ENCODE measurements around the gene IDUA.

IDUA gene

DNA sequence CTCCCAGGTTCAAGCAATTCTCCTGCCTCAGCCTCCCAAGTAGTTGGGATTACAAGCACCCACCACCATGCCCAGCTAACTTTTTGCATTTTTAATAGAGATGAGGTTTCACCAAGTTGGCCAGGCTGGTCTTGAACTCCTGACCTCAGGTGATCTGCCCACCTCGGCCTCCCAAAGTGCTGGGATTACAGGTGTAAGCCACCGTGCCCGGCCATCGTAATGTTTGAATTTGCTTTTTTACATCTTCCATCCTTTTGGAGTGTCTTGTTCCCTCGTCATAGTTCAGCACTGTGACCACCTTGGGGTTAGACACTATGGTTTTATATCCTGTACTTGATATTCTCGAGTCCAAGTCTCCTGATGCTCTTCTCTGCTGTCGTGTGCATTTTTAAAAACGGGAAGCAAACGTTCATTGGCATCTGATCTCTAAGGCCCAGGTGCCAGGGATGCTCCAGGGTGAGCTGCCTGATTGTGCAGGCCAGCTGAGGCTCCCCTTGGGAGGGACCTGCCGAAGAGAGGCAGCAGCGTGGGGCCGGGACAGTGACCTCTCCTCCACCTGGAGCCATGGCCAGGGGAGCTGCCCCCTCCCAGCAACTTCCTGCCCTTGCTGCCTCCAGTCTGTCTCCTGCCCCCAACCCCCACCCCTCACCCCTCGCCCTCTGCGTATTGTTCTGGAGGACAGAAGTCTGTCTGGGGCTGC, 30.2 kb upstream of the IDUA start:
- DNase-seq (ENCODE audit: low read depth), result no peak

DNA sequence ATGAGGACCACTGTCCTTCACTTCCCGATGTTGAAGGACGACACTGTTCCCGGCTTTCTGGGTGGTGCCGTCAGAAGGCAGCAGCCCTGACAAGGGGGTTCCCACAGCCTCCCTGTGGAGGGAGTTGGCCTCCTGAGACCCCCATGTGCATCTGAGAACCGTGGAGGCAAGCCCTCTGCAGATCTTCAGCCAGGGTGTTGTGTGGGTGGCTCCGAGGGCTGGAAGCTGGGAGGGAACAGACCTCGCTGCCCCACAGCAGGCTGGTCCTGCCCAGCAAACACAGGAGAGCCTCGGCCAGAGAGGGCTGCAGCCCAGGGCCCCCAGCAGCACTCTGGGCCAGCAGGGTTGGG, 29.6 kb upstream of the IDUA start:
- DNase-seq (ENCODE audit: low read depth), result no peak

DNA sequence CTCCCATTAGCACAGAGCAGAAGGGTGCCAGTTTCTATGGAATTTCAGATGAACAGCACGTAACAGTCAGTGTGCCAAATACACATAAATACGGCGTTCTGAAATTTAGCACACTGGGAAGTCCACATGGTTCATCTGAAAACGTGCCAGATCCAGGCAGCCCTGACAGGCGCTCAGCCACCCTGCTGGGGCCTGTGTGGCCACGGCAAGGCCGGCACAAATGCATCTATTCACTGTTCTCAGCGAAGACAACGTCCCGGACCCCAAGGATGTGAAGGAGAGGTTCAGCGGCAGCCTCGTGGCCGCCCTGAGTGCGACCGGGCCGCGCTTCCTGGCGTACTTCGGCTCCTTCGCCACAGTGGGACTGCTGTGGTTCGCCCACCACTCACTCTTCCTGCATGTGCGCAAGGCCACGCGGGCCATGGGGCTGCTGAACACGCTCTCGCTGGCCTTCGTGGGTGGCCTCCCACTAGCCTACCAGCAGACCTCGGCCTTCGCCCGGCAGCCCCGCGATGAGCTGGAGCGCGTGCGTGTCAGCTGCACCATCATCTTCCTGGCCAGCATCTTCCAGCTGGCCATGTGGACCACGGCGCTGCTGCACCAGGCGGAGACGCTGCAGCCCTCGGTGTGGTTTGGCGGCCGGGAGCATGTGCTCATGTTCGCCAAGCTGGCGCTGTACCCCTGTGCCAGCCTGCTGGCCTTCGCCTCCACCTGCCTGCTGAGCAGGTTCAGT, 29.1 kb upstream of the IDUA start:
- DNase-seq (ENCODE audit: low read depth), result no peak

DNA sequence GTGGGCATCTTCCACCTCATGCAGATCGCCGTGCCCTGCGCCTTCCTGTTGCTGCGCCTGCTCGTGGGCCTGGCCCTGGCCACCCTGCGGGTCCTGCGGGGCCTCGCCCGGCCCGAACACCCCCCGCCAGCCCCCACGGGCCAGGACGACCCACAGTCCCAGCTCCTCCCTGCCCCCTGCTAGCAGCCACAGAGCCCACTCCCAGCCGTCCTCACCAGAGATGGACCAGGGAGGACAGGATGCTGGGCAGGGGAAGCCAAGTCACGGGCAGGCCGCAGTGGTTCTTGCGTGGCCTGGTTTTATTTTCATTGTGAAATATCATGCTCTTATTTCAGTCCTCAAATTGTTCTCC, 28.6 kb upstream of the IDUA start:
- DNase-seq (ENCODE audit: low read depth), result no peak

DNA sequence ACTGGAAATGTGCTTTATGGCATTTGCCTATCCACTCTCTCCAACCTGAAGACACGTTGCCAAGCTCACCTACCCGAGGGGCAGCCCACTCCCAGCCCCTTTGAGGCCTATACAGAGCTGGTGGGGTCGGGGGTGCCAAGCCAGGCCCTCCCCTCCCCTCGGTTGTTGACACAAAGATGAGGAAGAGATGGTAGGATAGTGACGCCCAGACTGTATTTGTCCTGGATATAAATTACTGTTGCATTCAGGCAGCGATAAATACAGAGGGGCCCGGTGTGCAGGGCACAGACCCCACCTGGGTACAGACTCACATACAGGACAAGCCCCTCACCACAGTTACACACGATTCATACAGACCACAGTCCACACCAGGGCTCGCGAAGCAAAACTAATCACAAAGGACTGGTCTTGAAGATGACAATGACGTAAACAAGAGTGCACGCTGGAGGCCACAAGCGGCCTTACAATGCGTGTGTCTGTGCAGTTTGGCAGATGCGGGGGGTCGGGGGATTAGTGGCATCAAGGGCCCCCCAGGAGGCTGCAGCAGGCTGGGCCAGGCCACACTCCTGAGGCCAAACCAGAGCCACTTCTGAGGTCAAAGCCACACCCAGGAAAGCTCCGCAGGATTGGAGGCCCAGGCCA, 28.0 kb upstream of the IDUA start:
- DNase-seq (ENCODE audit: low read depth), result no peak

DNA sequence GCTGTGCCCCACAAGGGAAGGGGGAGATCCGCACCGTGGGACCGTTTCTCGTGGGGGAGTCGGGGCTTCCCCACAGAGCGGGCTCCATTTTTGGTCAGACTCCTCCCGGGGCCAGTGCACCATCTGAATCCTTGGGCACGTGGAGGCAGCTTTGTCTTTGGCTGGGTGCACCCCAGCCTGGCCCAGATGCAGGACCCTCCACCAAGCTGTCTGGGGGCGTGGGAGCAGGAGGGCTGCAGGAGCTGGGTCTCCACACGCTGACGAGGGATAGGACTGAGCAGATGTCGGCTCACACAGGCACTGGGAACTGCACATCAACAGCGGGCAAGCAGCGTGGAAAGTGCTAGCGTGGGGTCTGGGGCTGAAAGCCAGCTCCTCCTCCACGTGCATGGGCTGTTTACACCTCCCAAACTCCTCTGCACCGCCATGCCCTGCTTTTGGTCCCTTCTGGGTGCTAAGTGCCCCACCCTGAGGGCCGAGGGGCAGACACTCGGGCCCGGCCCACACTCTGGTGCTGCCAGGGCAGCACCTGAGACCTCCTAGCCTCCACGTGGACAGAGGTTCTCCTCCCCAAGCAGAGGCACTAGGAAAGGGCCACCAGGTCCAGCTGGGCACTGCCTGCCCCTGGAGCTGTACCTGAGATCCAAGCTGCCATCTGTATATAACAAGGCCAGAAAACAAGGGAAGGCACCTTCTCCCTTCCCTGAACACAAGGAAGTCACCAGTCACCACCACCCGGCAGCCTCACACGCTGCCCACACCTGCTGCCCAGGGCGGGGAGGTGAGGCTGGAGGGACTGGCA, 27.3 kb upstream of the IDUA start:
- DNase-seq (ENCODE audit: low read depth), result no peak

DNA sequence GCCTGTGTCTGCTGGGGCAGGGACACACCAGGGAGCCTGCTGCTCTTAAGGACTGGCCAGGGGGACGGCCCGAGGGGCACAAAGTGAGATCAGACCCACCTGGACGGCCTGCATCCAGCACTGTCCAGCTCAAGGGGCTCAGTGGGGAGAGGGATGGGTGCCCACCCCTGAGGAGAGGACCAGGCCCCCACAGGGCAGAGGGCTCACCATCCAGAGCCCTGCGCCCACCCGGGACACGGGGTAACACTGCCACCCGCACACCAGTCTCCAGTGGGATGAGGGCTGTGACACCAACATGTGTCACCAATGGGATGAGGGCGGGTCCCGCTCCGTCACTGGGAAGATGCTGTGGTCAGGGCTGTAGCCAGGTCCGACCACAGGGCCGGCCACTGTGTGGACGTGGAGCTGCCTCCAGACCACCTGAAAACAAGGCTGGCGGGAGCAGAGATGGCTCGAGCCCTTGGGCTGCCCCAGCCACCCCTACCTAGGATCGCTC, 26.7 kb upstream of the IDUA start:
- no peak for DNase-seq (ENCODE audit: low read depth)

DNA sequence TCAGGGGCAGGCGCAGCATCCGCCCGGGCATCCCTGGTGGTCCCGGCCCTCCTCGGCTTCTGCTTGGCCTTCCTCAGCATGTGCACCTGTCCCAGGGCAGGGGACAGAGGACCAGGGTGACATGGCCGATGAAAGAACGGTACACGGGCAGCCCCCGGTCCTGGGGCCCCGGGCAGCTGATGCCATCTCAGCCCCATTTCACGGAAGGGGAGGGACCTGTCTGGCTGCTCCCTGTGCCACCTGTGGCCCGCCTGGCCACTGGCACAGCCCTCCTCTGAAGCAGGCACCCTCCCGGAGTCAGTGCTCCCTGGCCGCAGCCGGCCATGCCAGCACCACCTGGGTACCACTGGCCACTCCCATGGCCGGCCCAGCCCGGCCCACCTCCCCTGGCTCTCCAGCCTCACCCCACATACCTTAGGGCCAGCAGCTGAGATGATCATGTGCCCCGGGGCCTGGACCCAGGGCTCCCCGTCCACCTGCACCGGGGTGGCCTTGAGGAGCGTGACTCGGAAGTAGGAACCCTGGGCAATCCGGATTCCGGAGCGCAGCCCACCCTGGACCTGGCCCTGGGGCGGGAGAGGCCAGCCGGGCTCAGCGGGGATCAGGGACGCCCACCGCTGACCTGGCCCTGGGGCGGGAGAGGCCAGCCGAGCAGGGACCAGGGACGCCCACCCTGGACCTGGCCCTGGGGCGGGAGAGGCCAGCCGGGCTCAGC, 26.1 kb upstream of the IDUA start:
- DNase-seq (ENCODE audit: low read depth), result no peak

DNA sequence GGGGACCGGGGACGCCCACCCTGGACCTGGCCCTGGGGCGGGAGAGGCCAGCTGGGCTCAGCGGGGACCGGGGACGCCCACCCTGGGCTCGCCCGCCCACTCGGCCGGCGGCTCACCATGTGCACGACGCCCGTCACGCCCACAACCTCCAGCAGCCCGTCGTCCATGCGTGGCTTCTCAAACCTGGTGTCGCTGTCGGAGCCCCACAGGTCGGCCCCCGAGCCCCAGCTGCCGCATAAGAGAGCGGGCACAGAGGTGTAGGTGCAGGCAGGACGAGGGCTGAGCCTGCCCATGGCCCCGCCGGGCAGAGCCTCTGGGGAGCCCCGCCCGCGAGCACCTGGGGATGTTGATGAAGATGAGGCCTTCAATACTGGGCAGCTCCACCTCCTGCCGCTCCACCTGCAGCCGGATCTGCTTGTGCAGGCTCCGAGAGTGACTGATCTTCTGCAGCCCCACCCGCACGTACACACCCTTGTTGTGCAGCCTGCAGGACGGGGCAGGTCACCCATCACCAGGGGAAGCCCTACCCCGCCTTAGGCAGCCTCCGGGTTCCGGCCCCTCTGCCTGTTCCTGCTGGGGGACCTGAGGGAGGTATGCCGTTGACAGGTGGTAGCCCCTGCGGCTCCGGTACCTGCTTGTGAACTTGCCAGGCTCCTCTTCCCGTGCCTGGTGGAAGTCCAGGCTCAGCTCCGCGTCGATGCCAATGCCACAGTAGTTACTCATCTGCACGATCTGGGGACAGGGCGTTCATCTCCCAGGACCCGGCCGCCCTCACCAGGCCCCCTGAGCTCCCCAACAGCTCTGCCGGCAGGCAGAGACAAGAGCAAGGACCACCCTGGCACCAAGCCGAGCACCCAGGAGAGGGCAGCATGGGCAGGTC, 25.3 kb upstream of the IDUA start:
- DNase-seq (ENCODE audit: low read depth), result no peak

DNA sequence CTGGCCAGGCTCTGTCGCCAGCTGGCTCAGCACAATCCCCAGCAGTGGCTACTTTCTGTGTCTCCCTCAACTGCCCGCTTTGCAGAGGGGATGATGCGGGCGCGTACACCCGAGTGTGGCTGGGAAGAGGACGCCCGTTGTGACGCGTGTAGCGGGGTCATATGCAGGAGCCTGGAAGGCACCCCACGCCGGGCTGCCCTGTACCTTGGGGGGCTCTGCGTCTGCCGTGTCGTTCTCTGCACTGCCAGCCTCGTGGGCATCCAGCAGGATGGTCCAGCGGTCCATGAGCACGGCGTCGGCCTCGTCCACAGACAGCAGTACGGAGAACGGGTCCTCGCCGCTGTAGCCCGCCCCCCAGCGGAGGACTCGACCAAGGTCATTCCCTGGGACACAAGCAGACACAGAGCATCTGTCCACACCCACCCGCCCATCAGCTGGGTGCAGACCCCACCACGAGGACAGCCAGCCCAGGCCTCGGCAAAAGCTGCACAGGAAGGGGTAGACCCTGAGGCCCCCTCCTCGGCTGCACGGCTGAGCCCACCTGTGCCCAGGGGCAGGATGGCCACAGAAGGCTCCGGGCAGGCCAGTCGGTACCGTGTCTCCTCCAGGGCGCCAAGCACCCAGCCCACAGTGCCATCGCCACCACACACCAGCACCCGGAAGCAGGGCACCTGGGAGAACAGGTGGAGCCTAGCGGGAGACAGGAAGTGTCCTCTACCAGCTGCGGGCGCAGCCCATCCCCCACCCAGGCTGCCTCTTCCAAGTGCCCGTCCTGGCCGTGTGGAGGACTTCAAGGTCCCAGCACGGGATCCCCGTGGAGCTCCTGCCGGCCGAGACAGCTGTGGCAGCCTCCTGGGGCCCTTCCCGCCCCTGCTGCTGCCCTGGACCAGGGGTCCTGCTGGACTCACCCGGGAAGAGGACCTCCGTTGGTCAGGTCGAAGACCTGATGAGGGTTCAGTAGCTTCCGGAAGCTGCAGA, 24.3 kb upstream of the IDUA start:
- DNase-seq (ENCODE audit: low read depth), result no peak

DNA sequence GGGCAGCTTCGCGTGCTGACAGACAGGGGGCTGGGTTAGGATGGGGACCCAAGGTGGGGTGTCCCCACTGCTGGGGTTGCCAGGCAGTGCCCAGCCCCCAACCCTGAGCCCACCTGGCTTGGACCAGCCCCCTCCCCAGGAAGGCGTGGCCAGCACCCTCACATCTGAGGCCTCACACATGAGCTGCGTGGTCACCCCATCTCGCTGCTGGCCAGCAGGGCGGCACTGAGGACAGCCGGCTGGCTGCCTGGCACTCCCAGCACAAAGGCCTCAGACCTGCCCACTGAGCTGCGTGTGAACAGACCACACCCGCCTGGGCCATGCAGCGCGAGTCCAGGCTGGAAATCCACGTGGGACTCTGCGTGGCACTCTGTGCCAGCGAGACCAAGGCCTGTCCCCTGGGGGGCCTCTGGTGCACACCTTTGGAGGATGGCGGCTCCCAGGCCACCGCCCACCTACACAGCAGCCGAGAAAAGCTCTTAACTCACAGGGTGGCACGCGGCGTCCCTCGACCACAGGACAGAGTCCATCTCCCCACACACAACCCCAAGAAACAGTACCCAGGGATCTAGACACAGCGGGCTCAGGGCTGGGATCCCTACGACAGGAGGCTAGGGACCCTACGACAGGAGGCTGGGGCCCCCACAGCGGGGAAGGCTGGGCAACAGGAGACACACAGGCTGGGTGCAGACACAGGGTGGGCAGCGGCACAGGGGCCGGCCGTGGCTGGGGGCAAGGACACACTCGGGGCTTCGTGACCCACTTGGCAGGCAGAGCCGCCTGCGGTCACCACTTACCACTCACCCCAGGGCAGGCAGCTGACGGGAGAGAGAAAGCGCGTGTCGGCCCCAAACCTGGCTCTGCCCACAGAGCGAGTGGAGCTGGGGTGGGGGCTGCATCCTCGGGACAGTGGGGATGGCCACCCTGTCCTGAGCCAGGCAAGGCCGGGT, 23.3 kb upstream of the IDUA start:
- no peak for DNase-seq (ENCODE audit: low read depth)

DNA sequence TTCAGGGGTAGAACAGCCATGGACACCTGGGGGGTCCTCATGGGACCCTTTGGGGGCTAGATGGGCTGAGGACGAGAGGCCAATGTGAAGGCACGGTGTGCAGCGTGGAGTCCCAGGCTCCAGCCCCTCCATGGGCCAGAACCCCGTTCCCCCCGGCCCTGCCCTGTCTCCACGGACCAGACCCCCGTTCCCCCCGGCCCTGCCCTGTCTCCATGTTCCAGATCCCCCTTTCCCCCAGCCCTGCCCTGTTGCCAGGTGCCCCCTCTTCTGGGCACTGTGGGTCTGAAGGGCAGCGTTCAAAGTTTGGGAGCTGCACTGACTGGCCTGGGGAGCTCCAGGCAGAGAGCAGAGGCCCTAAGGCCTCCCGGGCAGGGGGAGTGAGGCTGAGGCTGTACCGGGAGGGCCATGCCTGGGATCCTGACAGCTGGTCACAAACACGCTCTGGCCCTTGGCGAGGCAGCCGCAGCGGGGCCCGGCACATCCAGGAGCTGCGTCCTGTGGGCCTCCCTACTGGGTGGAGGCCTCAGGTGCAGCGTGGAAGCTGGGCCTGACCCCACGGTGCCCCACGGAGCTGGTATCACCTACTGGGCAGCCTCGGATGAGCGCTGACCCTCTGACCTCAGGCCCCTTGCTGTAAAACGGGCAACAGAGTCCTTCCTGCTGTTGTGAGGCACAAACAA, 22.4 kb upstream of the IDUA start:
- DNase-seq (ENCODE audit: low read depth), result no peak

DNA sequence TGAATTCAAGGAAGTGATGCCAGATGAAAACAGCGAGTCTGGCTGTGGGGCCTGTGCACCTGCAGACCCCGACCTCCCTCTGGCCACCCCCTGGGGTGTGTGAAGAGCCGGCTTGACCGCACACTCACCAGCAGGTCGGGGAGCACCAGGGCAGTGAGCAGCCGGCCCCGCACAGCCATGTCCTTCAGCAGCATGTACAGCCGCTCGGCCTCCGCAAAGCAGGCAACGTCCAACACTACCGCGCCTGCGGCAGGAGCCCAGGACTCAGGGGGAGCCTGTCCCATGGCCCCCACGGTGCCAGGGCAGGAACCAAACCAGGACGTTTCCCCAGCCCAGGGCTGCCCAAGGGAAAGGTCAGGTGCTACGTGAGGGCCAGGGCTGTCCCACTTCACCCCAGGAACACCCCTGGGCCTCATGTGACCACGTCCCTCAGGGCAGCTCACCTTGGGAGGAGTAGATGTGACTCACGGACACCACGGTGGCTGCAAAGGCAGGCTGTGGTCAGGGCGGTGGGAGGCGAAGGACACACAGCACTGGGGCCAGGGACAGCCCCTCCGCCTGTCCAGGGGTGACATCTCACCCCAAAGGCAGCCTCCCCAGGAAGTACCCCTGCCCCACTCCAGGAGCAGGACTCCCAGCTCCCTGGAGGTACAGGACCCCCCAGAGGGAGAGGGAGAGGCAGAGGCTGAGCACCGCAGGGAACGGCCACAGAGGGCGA, 21.6 kb upstream of the IDUA start:
- no peak for DNase-seq (ENCODE audit: low read depth)

DNA sequence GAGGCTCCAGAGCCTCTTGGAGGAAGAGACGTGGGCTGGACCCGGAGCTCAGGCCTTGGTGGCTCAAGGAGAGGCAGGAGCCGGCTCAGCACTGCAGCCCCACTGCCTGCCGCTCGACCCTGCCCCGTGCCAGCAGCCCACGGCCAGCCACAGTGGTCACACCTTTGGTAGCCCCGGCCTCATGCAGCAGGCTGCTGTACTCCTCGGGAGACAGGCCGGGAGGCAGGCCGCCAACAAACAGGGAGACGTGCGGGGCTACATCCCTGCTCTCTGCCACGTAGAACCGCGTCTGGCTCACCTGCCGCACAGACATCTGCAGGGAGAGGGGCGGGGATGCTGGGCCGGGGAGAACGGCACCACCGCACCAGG, 21.1 kb upstream of the IDUA start:
- DNase-seq (ENCODE audit: low read depth), result no peak

DNA sequence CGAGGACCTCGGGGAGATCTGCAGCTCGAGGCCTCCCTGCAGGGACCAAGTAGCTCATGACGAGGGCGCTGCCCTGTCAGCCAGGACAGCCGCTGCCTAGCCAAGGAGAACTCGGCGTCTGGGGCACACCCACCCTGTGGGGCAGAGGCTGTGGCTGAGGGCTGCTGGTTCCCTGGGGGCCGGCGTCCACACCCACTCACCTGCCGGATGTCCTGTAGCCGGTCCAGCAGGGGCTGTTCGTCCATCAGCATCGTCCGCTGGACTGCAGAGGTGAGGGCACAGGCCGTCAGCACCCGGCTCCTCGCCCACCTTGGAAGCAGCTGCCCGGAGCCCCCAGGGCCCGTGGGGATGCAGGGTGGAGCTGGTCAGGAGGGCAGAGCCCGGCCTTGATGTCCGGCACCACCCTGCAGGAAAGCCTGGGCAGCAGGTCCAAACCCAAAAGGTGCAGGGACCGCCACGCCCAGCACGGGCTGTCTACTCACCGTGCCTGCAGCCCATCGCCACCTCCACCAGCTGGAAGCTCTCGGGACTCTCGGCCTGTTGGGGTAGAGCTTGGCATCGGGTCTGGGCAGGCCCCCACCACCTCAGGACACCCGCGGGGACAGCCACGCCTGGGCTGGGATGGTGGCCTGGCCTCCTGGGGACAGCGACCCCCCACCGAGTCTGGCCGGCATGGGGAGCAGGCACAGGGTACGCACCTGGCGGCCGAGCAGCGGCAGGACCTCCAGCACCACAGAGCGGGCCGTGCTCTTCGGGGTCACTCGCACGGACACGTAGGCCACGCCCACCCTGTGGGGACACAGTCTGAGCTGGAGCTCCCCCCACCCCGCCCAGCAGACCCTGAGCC, 20.4 kb upstream of the IDUA start:
- no peak for DNase-seq (ENCODE audit: low read depth)

Data from fibroblast of gingiva (primary cell).